HS-5 (cell line): ENCODE results near the gene COMMD3.
"Not testable (repeated sequence)": the region's sequence is repeated elsewhere in the genome, so short reads cannot be mapped to it uniquely, and the experiment has no call there.

ENCODE experiments used
- DNase-seq: peaks from one replicate; pipeline ENCODE4 v3.0.0-alpha.2; 2012; ENCODE audit warnings: low read depth

COMMD3 gene

GRCh38 chr10:22338931-22339330 is 22.7 kb downstream of the COMMD3 start:
- no peak for DNase-seq

- DNase-seq = no peak
Observed at GRCh38 chr10:22339761-22340328, 23.7 kb downstream of the COMMD3 start.

GRCh38 chr10:22340329-22341189 is 24.4 kb downstream of the COMMD3 start:
- DNase-seq = no peak

- DNase-seq = no peak
Observed at GRCh38 chr10:22341190-22341925, 25.2 kb downstream of the COMMD3 start.

GRCh38 chr10:22341926-22342196 is 25.7 kb downstream of the COMMD3 start:
- no peak for DNase-seq

GRCh38 chr10:22342421-22342820 is 26.2 kb downstream of the COMMD3 start:
- DNase-seq = no peak

- DNase-seq = no peak
Observed at GRCh38 chr10:22343731-22344130, 27.5 kb downstream of the COMMD3 start.

GRCh38 chr10:22344249-22344648 is 28.1 kb downstream of the COMMD3 start:
- DNase-seq = no peak

GRCh38 chr10:22344781-22345300 is 28.7 kb downstream of the COMMD3 start:
- DNase-seq = no peak

GRCh38 chr10:22345301-22346095 is 29.3 kb downstream of the COMMD3 start, which contains the start of gene SPAG6:
Gene SPAG6 (plus strand): TSS chr10:22345496. CDS start chr10:22345612, 116 bp downstream.
- DNase-seq = no peak

- no peak for DNase-seq
Observed at GRCh38 chr10:22346096-22346661, 30.0 kb downstream of the COMMD3 start.

- no peak for DNase-seq
Observed at GRCh38 chr10:22349755-22350154, 33.6 kb downstream of the COMMD3 start.

- no peak for DNase-seq
Observed at GRCh38 chr10:22351131-22351703, 35.0 kb downstream of the COMMD3 start.

- no peak for DNase-seq
Observed at GRCh38 chr10:22356324-22356873, 40.2 kb downstream of the COMMD3 start.

GRCh38 chr10:22357770-22358169 is 41.6 kb downstream of the COMMD3 start:
- DNase-seq = not testable (repeated sequence)

GRCh38 chr10:22363305-22363704 is 47.1 kb downstream of the COMMD3 start:
- no peak for DNase-seq

GRCh38 chr10:22364407-22365140 is 48.4 kb downstream of the COMMD3 start:
- no peak for DNase-seq

GRCh38 chr10:22365233-22365632 is 49.0 kb downstream of the COMMD3 start:
- DNase-seq = no peak

- DNase-seq = peak; percentile 0
Observed at GRCh38 chr10:22365644-22366434, 49.7 kb downstream of the COMMD3 start.

GRCh38 chr10:22366435-22366703 is 50.2 kb downstream of the COMMD3 start:
- no peak for DNase-seq
